ENCODE results near the gene LRRC75A. TPM values are rescaled to one million over a fixed set of nuclear protein-coding genes. Genes with fewer than 3 reads are reported as not detected.

The LRRC75A gene
- total and polyA plus RNA-seq, 2 of the 13 experiments (the other 11 are each of a cell fraction or from before 2014, with no cell fraction given), result 0.03 TPM; not detected in 1

GRCh38 chr17:16442594-16443510 lies 49.1 kb downstream of the LRRC75A start (continued):
- TF ChIP-seq, protein P1, sequence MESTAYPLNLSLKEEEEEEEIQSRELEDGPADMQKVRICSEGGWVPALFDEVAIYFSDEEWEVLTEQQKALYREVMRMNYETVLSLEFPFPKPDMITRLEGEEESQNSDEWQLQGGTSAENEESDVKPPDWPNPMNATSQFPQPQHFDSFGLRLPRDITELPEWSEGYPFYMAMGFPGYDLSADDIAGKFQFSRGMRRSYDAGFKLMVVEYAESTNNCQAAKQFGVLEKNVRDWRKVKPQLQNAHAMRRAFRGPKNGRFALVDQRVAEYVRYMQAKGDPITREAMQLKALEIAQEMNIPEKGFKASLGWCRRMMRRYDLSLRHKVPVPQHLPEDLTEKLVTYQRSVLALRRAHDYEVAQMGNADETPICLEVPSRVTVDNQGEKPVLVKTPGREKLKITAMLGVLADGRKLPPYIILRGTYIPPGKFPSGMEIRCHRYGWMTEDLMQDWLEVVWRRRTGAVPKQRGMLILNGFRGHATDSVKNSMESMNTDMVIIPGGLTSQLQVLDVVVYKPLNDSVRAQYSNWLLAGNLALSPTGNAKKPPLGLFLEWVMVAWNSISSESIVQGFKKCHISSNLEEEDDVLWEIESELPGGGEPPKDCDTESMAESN (CRISPR knock-in tag; conservative IDR thresholded peaks at IDR 0.05), result 0 out of 2 replicates have a peak, but pooled peaks have one; percentile 18
- TF ChIP-seq, protein P2, sequence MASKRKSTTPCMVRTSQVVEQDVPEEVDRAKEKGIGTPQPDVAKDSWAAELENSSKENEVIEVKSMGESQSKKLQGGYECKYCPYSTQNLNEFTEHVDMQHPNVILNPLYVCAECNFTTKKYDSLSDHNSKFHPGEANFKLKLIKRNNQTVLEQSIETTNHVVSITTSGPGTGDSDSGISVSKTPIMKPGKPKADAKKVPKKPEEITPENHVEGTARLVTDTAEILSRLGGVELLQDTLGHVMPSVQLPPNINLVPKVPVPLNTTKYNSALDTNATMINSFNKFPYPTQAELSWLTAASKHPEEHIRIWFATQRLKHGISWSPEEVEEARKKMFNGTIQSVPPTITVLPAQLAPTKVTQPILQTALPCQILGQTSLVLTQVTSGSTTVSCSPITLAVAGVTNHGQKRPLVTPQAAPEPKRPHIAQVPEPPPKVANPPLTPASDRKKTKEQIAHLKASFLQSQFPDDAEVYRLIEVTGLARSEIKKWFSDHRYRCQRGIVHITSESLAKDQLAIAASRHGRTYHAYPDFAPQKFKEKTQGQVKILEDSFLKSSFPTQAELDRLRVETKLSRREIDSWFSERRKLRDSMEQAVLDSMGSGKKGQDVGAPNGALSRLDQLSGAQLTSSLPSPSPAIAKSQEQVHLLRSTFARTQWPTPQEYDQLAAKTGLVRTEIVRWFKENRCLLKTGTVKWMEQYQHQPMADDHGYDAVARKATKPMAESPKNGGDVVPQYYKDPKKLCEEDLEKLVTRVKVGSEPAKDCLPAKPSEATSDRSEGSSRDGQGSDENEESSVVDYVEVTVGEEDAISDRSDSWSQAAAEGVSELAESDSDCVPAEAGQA (IDR thresholded peaks at IDR 0.05; ENCODE audit: low read depth), result peak; percentile 20; the same call in 1 of the 2 replicates
- TF ChIP-seq, protein P2 (CRISPR knock-in tag; IDR thresholded peaks at IDR 0.05; ENCODE audit: borderline replicate concordance), result no peak
- peak; percentile 14 to 64 for TF ChIP-seq POLR2A (IDR thresholded peaks at IDR 0.05; ENCODE audit: insufficient read depth in 1 of 2, low read depth in 2 of 2, low read length in 2 of 2)
- no peak for TF ChIP-seq AHR (CRISPR knock-in tag; IDR thresholded peaks at IDR 0.05)
- 0 out of 2 replicates have a peak, but pooled peaks have one; percentile 23 for TF ChIP-seq ZNF777 (CRISPR knock-in tag; IDR thresholded peaks at IDR 0.05)
- no peak for TF ChIP-seq JUN (CRISPR knock-in tag; IDR thresholded peaks at IDR 0.05)
- TF ChIP-seq ZNF615 (CRISPR knock-in tag; IDR thresholded peaks at IDR 0.05; ENCODE audit: borderline replicate concordance), result 0 out of 2 replicates have a peak, but pooled peaks have one; percentile 21
- no peak for TF ChIP-seq ZNF713 (CRISPR knock-in tag; IDR thresholded peaks at IDR 0.05)
- TF ChIP-seq ZNF709 (CRISPR knock-in tag; IDR thresholded peaks at IDR 0.05), result peak; percentile 67; the same call in 1 of the 2 replicates
- no peak for TF ChIP-seq NR3C1 (CRISPR knock-in tag; IDR thresholded peaks at IDR 0.05)
- 0 out of 2 replicates have a peak, but pooled peaks have one; percentile 34 for TF ChIP-seq SIN3A (IDR thresholded peaks at IDR 0.05; ENCODE audit: borderline replicate concordance, low read depth, low read length)
- TF ChIP-seq, protein P3, sequence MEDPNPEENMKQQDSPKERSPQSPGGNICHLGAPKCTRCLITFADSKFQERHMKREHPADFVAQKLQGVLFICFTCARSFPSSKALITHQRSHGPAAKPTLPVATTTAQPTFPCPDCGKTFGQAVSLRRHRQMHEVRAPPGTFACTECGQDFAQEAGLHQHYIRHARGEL (CRISPR knock-in tag; IDR thresholded peaks at IDR 0.05), result 0 out of 2 replicates have a peak, but pooled peaks have one; percentile 24
- no peak for TF ChIP-seq PAWR (CRISPR knock-in tag; IDR thresholded peaks at IDR 0.05; ENCODE audit: borderline replicate concordance)
- TF ChIP-seq ZSCAN30 (CRISPR knock-in tag; IDR thresholded peaks at IDR 0.05), result no peak
- 0 out of 2 replicates have a peak, but pooled peaks have one; percentile 24 for TF ChIP-seq MTERF4 (CRISPR knock-in tag; IDR thresholded peaks at IDR 0.05)
- TF ChIP-seq POLR2G (IDR thresholded peaks at IDR 0.05; ENCODE audit: low read depth, low read length), result peak; percentile 74
- no peak for TF ChIP-seq CCAR2 (optimal IDR thresholded peaks at IDR 0.05; ENCODE audit: low read depth, low read length)
- TF ChIP-seq ZBTB7A (CRISPR knock-in tag; IDR thresholded peaks at IDR 0.05), result peak; percentile 54; the same call in 1 of the 2 replicates
